SK-N-MC (cell line): ENCODE results near the gene LIG3.

ENCODE experiments used
- EZH2 ChIP-seq: fragments of 200-600 bp; sonication (generic); IDR thresholded peaks from one replicate; pipeline ENCODE4 v1.6.1; 2017; ENCODE audit warnings: antibody characterized with exemption
- POLR2AphosphoS5 ChIP-seq: IDR thresholded peaks from 2 replicates; pipeline ENCODE4 v1.6.1; 2012; ENCODE audit warnings: mild to moderate bottlenecking, low read depth, low read length, borderline replicate concordance

GRCh38 chr17:35016369-35016768 is 36.1 kb downstream of the LIG3 start:
- TF ChIP-seq EZH2 (no peak), POLR2AphosphoS5 (no peak)
